NCI-H446 (cell line): ENCODE data around the gene TAGLN2.
"Not testable (repeated sequence)": the region's sequence is repeated elsewhere in the genome, so short reads cannot be mapped to it uniquely, and the experiment has no call there.

Experiments
- DNase-seq, 2 experiments: peaks; one replicate each; lab custom pipeline; 2025; lab: John Stamatoyannopoulos, UW

The TAGLN2 gene

GRCh38 chr1:159899634-159900033 is 25.7 kb downstream of the TAGLN2 start:
- not testable (repeated sequence) for DNase-seq

- DNase-seq: no peak
Observed at GRCh38 chr1:159898527-159898926, 26.8 kb downstream of the TAGLN2 start.

- no peak for DNase-seq
Observed at GRCh38 chr1:159897962-159898361, 27.3 kb downstream of the TAGLN2 start.

- DNase-seq: no peak
Observed at GRCh38 chr1:159896546-159896930, 28.8 kb downstream of the TAGLN2 start.

GRCh38 chr1:159895836-159896545 is 29.3 kb downstream of the TAGLN2 start:
- no peak for DNase-seq

GRCh38 chr1:159895286-159895685 is 30.0 kb downstream of the TAGLN2 start:
- DNase-seq: no peak

GRCh38 chr1:159892944-159893343 is 32.4 kb downstream of the TAGLN2 start:
- DNase-seq: no peak

GRCh38 chr1:159891275-159892157 is 33.8 kb downstream of the TAGLN2 start:
- peak; percentile 76 to 82 for DNase-seq

GRCh38 chr1:159890390-159890789 is 34.9 kb downstream of the TAGLN2 start:
- no peak for DNase-seq

GRCh38 chr1:159889821-159890252 is 35.5 kb downstream of the TAGLN2 start:
- DNase-seq: peak in 1 of 2 experiments; percentile 34

- DNase-seq: no peak
Observed at GRCh38 chr1:159889202-159889601, 36.1 kb downstream of the TAGLN2 start.

GRCh38 chr1:159884296-159884695 is 41.0 kb downstream of the TAGLN2 start:
- DNase-seq: peak; percentile 21 to 71

- DNase-seq: no peak
Observed at GRCh38 chr1:159883134-159883533, 42.2 kb downstream of the TAGLN2 start.

GRCh38 chr1:159882527-159882862 is 42.8 kb downstream of the TAGLN2 start:
- DNase-seq: no peak

- DNase-seq: peak; percentile 30 to 87
Observed at GRCh38 chr1:159881622-159882526, 43.4 kb downstream of the TAGLN2 start.

- no peak for DNase-seq
Observed at GRCh38 chr1:159880430-159880829, 44.9 kb downstream of the TAGLN2 start.

- DNase-seq: no peak
Observed at GRCh38 chr1:159879977-159880376, 45.3 kb downstream of the TAGLN2 start.

- DNase-seq: no peak
Observed at GRCh38 chr1:159879136-159879535, 46.2 kb downstream of the TAGLN2 start.

GRCh38 chr1:159877695-159878444 is 47.4 kb downstream of the TAGLN2 start:
- DNase-seq: no peak

- DNase-seq: no peak
Observed at GRCh38 chr1:159873530-159874143, 51.7 kb downstream of the TAGLN2 start.

GRCh38 chr1:159872891-159873290 is 52.4 kb downstream of the TAGLN2 start:
- DNase-seq: no peak
